ENCODE data around the gene NDUFB7. TPM values are rescaled to one million over a fixed set of nuclear protein-coding genes. Genes with fewer than 3 reads are reported as not detected.
A peak's percentile ranks its signal among the peaks of the same experiment; 100 is the strongest.
"Not testable (repeated sequence)": the region's sequence is repeated elsewhere in the genome, so short reads cannot be mapped to it uniquely, and the experiment has no call there.

NDUFB7 gene
- total and polyA plus RNA-seq, 4 experiments from 2014 or later = 56.6 to 252 (median 122) TPM

GRCh38 chr19:14584372-14584771 is 12.5 kb upstream of the NDUFB7 start:
- H3K4me1 ChIP-seq (ENCODE audit: insufficient read depth, low read length); H3K27ac Mint-ChIP-seq; H3K27ac ChIP-seq (ENCODE audit: low read depth, low read length): not testable (repeated sequence)

GRCh38 chr19:14582894-14583340 is 11.1 kb upstream of the NDUFB7 start, which contains the start of gene CLEC17A:
TSS of gene CLEC17A (plus strand) at chr19:14583084. CDS start at chr19:14583161, 77 bp downstream.
- Histone ChIP-seq H3K27me3 (ENCODE audit: insufficient read depth, low read length) (no peaks in the 10 kb centered on the region), H3K4me1 (ENCODE audit: insufficient read depth, low read length) (no peaks in the 10 kb centered on the region), H3K9me3 (ENCODE audit: control insufficient read depth in 1 of 2, low read length in 2 of 2) (no peaks in the 10 kb centered on the region), H3K27ac (ENCODE audit: low read depth, low read length) (no peak within 1 kb of the TSS), H3K4me3 (ENCODE audit: low read length in 2 of 2) (no peak within 1 kb of the TSS), H3K36me3 (ENCODE audit: insufficient read depth, low read length) (no peaks in the 10 kb centered on the region)
- ChIA-PET CTCF (ENCODE audit: partially characterized antibody) (no interaction called here), POLR2A (ENCODE audit: partially characterized antibody) (no interaction called here)
- Mint-ChIP-seq H3K36me3 (no peaks in the 10 kb centered on the region), H3K4me1 (no peaks in the 10 kb centered on the region), H3K27me3 (no peaks in the 10 kb centered on the region), H3K4me3 (no peak within 1 kb of the TSS), H3K9me3 (no peaks in the 10 kb centered on the region), H3K27ac (peak within 1 kb of the TSS in 3 of 7 donors; percentile 30 to 63 (median 48))
- intact Hi-C loops (cut with micrococcal nuclease) = no loop called here
- DNase-seq = no peak

More at GRCh38 chr19:14584372-14584771, 12.5 kb upstream of the NDUFB7 start:
- H3K4me3 Mint-ChIP-seq; H3K27me3 ChIP-seq (ENCODE audit: insufficient read depth, low read length); H3K27me3 Mint-ChIP-seq; H3K36me3 Mint-ChIP-seq; H3K36me3 ChIP-seq (ENCODE audit: insufficient read depth, low read length); POLR2A ChIA-PET (ENCODE audit: partially characterized antibody); H3K4me3 ChIP-seq (ENCODE audit: low read length in 2 of 2); H3K9me3 ChIP-seq (ENCODE audit: control insufficient read depth in 1 of 2, low read length in 2 of 2); DNase-seq; H3K4me1 Mint-ChIP-seq; H3K9me3 Mint-ChIP-seq; CTCF ChIA-PET (ENCODE audit: partially characterized antibody); intact Hi-C loops (cut with micrococcal nuclease): not testable (repeated sequence)

DNA sequence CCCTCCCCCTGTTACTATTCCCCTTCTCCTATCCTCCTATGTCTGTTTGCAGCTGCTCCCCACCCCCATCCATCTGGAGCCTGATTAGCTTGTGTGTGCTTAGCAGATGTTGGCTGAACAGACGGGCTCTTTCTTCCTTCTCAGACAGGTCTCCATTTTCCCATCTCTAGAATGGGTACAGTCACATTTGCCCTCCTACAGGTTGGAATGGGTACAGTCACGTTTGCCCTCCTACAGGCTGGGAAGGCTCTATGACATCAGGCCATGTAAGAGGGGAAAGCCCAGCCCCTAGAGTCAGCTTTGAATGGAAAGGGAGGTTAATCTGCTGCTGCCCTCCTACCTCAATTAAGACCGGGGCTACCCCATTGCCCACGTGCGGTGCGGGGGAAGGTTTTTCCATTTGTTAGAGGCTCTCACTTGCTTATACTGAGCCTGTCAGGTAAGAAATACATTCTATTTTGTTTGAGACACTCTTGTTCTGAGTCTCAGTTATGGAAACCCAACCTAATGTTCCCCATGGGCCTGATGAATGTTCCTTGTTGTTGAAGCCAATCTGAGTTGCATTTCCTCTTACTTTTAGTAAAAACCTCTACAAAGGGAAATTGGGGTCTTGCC is 8.9 kb upstream of the NDUFB7 start:
- H3K4me1 Mint-ChIP-seq = no peaks in the 10 kb centered on the region
- Histone ChIP-seq H3K9me3 (ENCODE audit: control insufficient read depth in 1 of 2, low read length in 2 of 2) (no peaks in the 10 kb centered on the region), H3K36me3 (ENCODE audit: insufficient read depth, low read length) (no peaks in the 10 kb centered on the region), H3K27ac (ENCODE audit: low read depth, low read length) (no peak overlapping the region), H3K27me3 (ENCODE audit: insufficient read depth, low read length) (no peaks in the 10 kb centered on the region), H3K4me1 (ENCODE audit: insufficient read depth, low read length) (no peaks in the 10 kb centered on the region), H3K4me3 (ENCODE audit: low read length in 2 of 2) (no peak overlapping the region)
- intact Hi-C loops (cut with micrococcal nuclease) = no loop called here
- no peak overlapping the region for H3K27ac Mint-ChIP-seq
- H3K4me3 Mint-ChIP-seq = no peak overlapping the region
- no peaks in the 10 kb centered on the region for H3K27me3 Mint-ChIP-seq
- no peaks in the 10 kb centered on the region for H3K36me3 Mint-ChIP-seq
- no peaks in the 10 kb centered on the region for H3K9me3 Mint-ChIP-seq
- no peak for DNase-seq
- POLR2A ChIA-PET (ENCODE audit: partially characterized antibody) = no interaction called here
- CTCF ChIA-PET (ENCODE audit: partially characterized antibody) = interaction anchor here (0.6 to 1.5 kb wide), 2 partner anchors 81 to 105 kb away, joined by 4 read pairs; no protein-coding TSS in a partner anchor

DNA sequence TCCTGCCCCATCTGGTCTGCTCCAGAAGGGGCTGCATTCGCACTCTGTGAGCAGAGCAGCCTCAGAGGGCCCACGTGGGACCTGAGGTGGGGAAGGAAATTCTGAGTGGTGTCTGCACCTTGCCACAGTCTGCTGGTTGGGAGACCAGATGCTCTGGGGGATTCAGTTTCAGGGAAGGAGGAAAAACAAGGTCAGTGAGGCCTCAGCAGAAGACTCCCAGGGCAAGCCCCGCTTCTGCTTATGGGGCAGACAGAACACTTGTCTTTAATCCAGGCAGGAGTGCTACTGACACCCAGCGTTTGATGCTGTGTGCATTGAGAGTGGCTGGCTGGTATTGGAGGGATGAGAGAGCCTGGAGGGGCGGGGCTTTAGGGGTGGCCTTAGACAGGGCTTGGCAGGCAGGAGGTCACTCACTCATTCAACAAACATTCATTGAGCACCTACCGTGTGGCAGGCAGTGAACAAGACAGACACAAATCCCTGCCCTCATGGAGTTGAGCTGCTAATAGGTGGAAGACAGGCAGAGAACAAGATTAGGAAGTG is 6.1 kb upstream of the NDUFB7 start:
- H3K36me3 Mint-ChIP-seq = no peaks in the 10 kb centered on the region
- no peak overlapping the region for H3K4me3 ChIP-seq (ENCODE audit: low read length in 2 of 2)
- no peak for DNase-seq
- CTCF ChIA-PET (ENCODE audit: partially characterized antibody) = interaction anchor here (2.3 kb wide), 1 partner anchor 108 kb away, joined by 8 read pairs; no protein-coding TSS in a partner anchor
- peaks cover 8% of the 10 kb centered on the region for H3K4me1 ChIP-seq (ENCODE audit: insufficient read depth, low read length)
- H3K27me3 ChIP-seq (ENCODE audit: insufficient read depth, low read length) = no peaks in the 10 kb centered on the region
- H3K27ac Mint-ChIP-seq = peak overlapping the region in 1 of 7 donors; percentile 23
- peaks cover 4 to 11% (median 8%) of the 10 kb centered on the region in 4 donors for H3K4me1 Mint-ChIP-seq
- peaks cover 0 to 1% (median 0%) of the 10 kb centered on the region in 8 donors for H3K9me3 Mint-ChIP-seq
- no peak overlapping the region for H3K4me3 Mint-ChIP-seq
- intact Hi-C loops (cut with micrococcal nuclease) = no loop called here
- H3K27ac ChIP-seq (ENCODE audit: low read depth, low read length) = no peak overlapping the region
- H3K9me3 ChIP-seq (ENCODE audit: control insufficient read depth in 1 of 2, low read length in 2 of 2) = no peaks in the 10 kb centered on the region
- H3K27me3 Mint-ChIP-seq = no peaks in the 10 kb centered on the region
- POLR2A ChIA-PET (ENCODE audit: partially characterized antibody) = no interaction called here
- no peaks in the 10 kb centered on the region for H3K36me3 ChIP-seq (ENCODE audit: insufficient read depth, low read length)

- Mint-ChIP-seq H3K36me3 (no peaks in the 10 kb centered on the region), H3K4me1 (peaks cover 4 to 11% (median 8%) of the 10 kb centered on the region in 4 donors), H3K27me3 (no peaks in the 10 kb centered on the region), H3K4me3 (no peak overlapping the region), H3K9me3 (peaks cover 0 to 1% (median 0%) of the 10 kb centered on the region in 8 donors), H3K27ac (peak overlapping the region in 1 of 7 donors; percentile 44)
- no peak for DNase-seq
- Histone ChIP-seq H3K9me3 (ENCODE audit: control insufficient read depth in 1 of 2, low read length in 2 of 2) (no peaks in the 10 kb centered on the region), H3K36me3 (ENCODE audit: insufficient read depth, low read length) (no peaks in the 10 kb centered on the region), H3K4me1 (ENCODE audit: insufficient read depth, low read length) (peaks cover 10% of the 10 kb centered on the region), H3K4me3 (ENCODE audit: low read length in 2 of 2) (no peak overlapping the region), H3K27me3 (ENCODE audit: insufficient read depth, low read length) (no peaks in the 10 kb centered on the region), H3K27ac (ENCODE audit: low read depth, low read length) (no peak overlapping the region)
- ChIA-PET POLR2A (ENCODE audit: partially characterized antibody) (no interaction called here), CTCF (ENCODE audit: partially characterized antibody) (interaction anchor here (1.5 to 2.3 kb wide), 2 partner anchors 109 to 314 kb away, joined by 5 to 8 read pairs; no protein-coding TSS in a partner anchor)
- intact Hi-C loops (cut with micrococcal nuclease) = no loop called here
Measured at GRCh38 chr19:14577264-14577663, 5.4 kb upstream of the NDUFB7 start.

DNA sequence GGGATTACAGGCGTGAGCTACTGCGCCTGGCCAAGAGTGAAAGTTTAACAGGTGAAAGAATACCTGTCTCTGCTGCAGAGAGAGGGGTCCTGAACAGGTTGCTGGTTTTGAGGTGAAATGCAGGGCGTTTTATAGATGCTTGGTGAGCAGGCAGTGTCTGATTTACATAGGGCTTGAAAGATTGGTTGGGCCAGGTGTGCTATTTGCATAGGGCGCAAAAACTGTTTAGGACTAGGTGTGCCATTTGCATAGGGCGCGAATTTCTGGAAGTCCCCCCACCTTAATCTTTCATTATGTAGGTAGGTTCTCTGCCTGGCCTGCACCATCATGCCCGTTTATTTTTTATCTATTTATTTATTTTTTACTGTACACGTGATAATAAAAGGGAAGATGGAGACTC is 4.5 kb upstream of the NDUFB7 start:
- DNase-seq = no peak
- no peaks in the 10 kb centered on the region for H3K27me3 ChIP-seq (ENCODE audit: insufficient read depth, low read length)
- peaks cover 0 to 5% of the 10 kb centered on the region in 2 donors for H3K36me3 Mint-ChIP-seq
- H3K27ac ChIP-seq (ENCODE audit: low read depth, low read length) = no peak overlapping the region
- H3K4me1 Mint-ChIP-seq = peaks cover 6 to 20% (median 13%) of the 10 kb centered on the region in 4 donors
- H3K9me3 Mint-ChIP-seq = peaks cover 0 to 1% (median 0%) of the 10 kb centered on the region in 8 donors
- no peaks in the 10 kb centered on the region for H3K9me3 ChIP-seq (ENCODE audit: control insufficient read depth in 1 of 2, low read length in 2 of 2)
- ChIA-PET POLR2A (ENCODE audit: partially characterized antibody) (no interaction called here), CTCF (ENCODE audit: partially characterized antibody) (interaction anchor here (1.5 to 2.3 kb wide), 2 partner anchors 110 to 315 kb away, joined by 5 to 8 read pairs; no protein-coding TSS in a partner anchor)
- H3K4me3 ChIP-seq (ENCODE audit: low read length in 2 of 2) = no peak overlapping the region
- no peak overlapping the region for H3K4me3 Mint-ChIP-seq
- H3K27ac Mint-ChIP-seq = no peak overlapping the region
- H3K27me3 Mint-ChIP-seq = no peaks in the 10 kb centered on the region
- H3K4me1 ChIP-seq (ENCODE audit: insufficient read depth, low read length) = peaks cover 15% of the 10 kb centered on the region
- intact Hi-C loops (cut with micrococcal nuclease) = no loop called here
- no peaks in the 10 kb centered on the region for H3K36me3 ChIP-seq (ENCODE audit: insufficient read depth, low read length)

- ChIA-PET CTCF (ENCODE audit: partially characterized antibody) (interaction anchor here (2.3 to 7.5 kb wide), 3 partner anchors 20 to 112 kb away, joined by 8 to 232 read pairs (median 69); partner anchors contain the start of gene ZNF333), POLR2A (ENCODE audit: partially characterized antibody) (no interaction called here)
- Mint-ChIP-seq H3K36me3 (peaks cover 0 to 6% of the 10 kb centered on the region in 2 donors), H3K9me3 (peaks cover 0 to 1% (median 0%) of the 10 kb centered on the region in 8 donors), H3K4me1 (peaks cover 8 to 28% (median 21%) of the 10 kb centered on the region in 4 donors), H3K27ac (no peak overlapping the region), H3K4me3 (no peak overlapping the region), H3K27me3 (no peaks in the 10 kb centered on the region)
- Histone ChIP-seq H3K4me3 (ENCODE audit: low read length in 2 of 2) (no peak overlapping the region), H3K27ac (ENCODE audit: low read depth, low read length) (no peak overlapping the region), H3K27me3 (ENCODE audit: insufficient read depth, low read length) (no peaks in the 10 kb centered on the region), H3K9me3 (ENCODE audit: control insufficient read depth in 1 of 2, low read length in 2 of 2) (no peaks in the 10 kb centered on the region), H3K4me1 (ENCODE audit: insufficient read depth, low read length) (peaks cover 23% of the 10 kb centered on the region), H3K36me3 (ENCODE audit: insufficient read depth, low read length) (no peaks in the 10 kb centered on the region)
- intact Hi-C loops (cut with micrococcal nuclease) = no loop called here
- no peak for DNase-seq
Measured at GRCh38 chr19:14575428-14575980, 3.6 kb upstream of the NDUFB7 start.
